Measurements from ENCODE around the gene HNF4A.
"Not testable (repeated sequence)": the region's sequence is repeated elsewhere in the genome, so short reads cannot be mapped to it uniquely, and the experiment has no call there.

The HNF4A gene

DNA sequence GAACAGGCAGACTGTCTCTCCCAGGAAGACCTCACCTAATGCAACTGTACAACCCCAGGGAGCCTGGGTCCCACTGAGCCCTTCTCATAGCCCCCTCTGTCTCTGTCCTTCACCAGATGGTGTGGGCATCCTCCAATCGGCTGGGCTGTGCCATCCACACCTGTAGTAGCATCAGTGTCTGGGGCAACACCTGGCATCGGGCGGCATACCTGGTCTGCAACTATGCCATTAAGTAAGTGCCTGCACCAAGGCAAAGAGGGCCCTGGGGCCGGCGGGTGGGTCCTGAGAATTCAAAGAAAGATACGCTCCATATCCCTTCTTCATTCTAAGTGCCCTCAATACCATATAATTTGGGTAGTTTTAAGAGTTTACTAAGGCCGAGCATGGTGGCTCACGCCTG, 10.4 kb upstream of the HNF4A start:
- DNase-seq (ENCODE audit: low read depth in 2 of 2) = no peak

DNA sequence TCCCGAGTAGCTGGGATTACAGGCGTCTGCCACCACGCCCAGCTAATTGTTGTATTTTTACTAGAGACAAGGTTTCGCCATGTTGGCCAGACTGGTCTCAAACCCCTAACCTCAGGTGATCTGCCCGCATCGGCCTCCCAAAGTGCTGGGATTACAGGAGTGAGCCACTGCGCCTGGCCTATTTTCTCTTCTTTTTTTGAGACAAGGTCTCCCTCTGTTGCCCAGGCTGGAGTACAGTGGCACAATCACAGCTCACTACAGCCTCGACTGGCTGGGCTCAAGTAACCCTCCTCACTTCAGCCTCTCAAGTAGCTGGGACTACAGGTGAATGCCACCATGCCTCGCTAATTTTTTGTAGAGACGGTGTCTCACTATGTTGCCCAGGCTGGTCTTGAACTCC, 9.6 kb upstream of the HNF4A start:
- not testable (repeated sequence) for DNase-seq (ENCODE audit: low read depth in 2 of 2)

DNA sequence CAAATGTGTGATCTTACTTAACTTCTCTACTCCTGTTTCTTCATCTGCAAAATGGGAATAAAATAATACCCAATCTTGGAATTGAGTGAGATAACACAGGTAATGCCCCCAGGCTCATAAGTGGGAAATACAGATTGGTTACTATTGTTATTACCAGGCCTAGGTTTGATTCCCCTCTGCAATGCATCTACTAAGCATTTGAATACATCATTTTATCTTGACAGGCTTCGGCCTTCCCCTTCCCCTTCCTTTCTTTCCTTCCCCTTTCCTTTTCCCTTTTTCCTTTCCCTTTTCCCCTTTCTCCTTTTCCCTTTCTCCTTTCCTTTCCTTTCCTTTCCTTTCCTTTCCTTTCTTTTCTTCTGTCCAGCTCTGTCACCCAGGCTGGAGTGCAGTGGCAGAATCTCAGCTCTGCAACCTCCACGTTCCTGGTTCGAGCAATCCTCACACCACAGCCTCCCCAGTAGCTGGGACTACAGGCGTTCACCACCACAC, 7.3 kb upstream of the HNF4A start:
- no peak for DNase-seq (ENCODE audit: low read depth in 2 of 2)

DNA sequence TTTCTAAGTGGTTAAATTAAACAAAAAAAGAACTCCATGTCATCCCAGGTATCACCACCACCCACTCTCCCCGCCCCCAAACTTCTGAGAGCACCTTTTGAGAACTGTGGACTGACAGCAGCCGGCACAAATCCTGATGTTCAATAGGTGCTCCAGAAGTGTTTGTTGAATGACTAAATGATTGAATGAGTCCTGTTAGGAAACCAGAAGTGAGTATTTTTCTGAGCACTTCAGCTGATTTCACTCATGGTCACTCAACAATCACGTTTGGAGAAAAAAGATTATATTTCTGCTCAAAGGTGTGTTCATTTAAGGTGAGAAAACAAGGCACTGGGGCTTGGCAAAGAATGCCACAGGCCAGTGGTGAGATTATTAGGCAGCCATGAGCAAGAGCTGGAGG, 6.2 kb upstream of the HNF4A start:
- DNase-seq (ENCODE audit: low read depth in 2 of 2) = no peak

DNA sequence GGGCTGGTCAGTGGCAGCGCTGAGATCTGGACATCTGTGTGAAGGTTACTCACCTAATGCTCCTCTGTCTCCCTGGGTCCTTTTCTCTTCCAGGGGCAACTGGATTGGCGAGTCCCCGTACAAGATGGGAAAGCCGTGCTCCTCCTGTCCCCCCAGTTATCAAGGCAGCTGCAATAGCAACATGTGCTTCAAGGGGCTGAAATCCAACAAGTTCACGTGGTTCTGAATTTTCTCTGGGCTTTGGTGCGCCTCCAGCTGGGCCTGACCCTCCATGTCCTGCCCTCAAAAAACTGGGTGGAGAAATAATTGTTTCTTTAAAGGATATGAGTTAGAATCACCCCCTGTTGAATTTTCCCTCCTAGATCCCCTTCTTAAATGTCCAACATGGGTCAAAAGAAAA, 4.9 kb upstream of the HNF4A start:
- DNase-seq (ENCODE audit: low read depth in 2 of 2) = no peak

DNA sequence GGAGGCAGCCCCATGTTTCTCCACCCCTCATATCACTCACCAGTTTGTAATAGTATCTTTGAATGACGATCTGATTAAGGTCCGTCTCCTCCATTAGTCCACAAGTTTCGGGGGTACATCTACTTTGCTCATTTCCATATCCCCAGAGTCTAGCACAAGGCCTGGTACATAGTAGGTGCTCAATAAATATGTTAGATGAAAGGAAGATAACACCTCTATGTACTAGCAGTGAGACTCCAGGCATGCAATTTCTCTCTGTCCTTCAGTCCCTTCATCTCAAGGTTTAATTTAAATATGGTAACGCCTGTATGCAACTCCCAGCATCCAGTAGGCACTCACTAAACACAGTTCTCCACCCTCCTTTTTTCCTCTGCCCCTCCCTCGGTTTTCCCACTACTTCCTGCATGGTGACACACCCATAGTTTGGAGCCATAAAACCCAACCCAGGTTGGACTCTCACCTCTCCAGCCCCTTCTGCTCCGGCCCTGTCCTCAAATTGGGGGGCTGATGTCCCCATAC, 461 bp upstream of the HNF4A start:
- DNase-seq (ENCODE audit: low read depth in 2 of 2) = no peak

DNA sequence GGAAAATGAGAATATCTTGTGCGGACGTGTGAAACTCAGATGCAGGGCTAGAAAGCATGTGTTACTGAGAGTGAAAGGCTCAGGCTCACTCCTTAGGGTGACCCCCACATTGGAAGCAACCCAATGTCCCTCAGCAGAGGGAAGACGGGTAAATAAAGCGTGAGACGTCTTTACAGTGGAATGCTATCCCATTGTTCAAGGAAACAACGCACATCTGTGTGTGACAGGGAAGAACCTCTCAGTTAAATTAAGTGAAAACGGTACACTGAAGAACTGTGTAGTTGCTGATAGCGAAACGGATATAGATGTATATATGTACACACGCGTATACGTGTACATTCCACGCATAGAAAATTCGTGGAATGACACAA, 839 bp downstream of the HNF4A start:
- no peak for DNase-seq (ENCODE audit: low read depth in 2 of 2)

DNA sequence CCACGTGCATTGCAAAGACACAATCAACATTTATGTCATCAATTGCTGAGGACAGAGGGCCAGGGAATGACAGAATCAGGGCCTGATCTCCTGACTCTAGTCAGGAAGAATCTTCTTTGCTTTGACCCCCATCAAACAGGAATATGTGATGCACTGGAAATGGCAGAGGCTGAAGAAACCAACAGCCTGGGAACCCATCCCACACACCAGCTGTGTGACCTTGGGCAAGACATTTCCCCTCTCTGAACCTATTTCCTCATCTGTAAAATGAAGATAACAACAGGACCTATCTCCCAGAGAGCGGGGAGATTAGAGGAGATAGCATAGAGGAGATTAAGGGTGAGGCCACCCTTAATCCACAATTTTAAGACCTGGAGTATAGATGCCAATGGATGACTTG, 1.5 kb downstream of the HNF4A start:
- no peak for DNase-seq (ENCODE audit: low read depth in 2 of 2)

DNA sequence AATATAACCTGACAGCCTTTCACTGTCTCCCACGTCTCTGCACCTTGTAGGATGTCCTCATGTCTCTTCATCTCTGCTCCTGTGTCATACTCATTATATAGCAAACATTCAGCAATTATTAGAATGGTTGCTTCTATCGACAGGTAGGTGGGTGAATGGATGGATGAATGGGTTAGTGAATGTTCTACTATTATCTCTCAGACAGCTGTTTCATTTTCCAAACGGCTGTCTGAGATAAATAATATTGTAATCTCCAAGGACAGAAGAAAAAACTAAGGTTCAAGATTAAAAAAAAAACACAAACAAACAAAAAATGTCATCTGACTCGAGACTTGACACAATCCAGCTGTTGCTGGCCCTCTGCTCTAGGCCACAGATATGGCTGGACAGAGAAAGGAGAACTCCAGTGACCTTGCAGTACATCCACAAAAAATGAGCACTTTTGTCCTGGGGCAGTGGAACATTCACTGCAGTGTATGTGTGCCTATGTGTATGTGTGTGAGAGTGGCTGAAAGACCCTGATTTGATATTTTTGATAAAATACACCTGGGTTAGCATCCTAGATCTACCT, 2.1 kb downstream of the HNF4A start:
- no peak for DNase-seq (ENCODE audit: low read depth in 2 of 2)

DNA sequence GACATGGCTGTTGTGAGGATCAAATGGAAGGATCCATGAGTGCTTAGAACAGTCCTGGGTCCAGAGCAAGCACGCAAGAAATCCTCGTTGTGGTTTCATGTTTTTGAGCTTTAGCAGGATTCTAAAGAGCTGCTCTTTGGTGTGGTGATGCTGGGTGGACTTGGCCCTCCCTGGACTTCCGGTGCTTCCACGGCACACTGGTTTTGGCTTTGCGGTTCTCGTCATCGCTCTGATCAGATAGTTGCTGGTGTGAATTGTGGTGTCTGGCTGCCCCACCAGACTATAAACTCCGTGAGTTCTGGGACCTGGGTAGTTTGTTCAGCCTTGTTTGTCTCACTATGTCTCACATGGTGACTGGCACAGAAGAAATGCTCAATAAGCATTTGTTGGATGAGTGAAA, 3.3 kb downstream of the HNF4A start:
- no peak for DNase-seq (ENCODE audit: low read depth in 2 of 2)

DNA sequence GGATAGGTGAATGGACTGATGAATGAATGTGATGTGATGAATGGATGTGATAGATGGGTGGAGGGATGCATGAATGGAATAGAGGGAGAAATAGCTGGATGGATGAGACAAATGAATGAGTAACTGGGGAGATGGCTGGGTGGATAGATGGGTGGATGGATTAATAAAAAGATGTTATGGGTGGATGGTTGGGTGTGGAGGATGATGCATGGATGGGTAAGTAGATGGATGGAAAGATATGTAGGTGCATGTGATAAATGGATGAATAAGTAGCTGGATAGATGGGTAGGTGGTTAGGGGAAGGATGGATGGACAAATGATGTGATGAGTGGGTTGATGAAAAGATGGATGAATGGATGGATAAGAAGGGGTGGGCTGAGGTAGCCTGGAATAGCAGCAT, 4.7 kb downstream of the HNF4A start:
- no peak for DNase-seq (ENCODE audit: low read depth in 2 of 2)

DNA sequence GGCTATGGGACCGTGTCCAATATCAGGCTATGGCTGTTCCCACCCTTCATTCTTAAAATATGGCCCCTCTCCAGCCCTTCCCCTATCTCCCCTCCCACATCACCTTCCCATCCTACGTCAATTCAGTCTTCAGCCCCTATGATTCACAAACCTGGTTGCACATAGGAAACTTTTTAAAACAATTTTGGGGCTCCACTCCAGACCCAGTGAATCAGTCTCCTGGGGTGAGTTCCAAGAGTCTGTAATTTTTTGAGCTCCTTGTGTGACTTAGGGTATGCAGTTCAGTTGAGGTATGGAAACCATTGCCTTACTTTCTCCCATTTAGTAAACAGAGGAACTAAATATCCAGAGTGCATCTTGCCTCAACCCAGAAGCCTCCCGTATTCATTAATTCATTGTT, 5.5 kb downstream of the HNF4A start:
- no peak for DNase-seq (ENCODE audit: low read depth in 2 of 2)

DNA sequence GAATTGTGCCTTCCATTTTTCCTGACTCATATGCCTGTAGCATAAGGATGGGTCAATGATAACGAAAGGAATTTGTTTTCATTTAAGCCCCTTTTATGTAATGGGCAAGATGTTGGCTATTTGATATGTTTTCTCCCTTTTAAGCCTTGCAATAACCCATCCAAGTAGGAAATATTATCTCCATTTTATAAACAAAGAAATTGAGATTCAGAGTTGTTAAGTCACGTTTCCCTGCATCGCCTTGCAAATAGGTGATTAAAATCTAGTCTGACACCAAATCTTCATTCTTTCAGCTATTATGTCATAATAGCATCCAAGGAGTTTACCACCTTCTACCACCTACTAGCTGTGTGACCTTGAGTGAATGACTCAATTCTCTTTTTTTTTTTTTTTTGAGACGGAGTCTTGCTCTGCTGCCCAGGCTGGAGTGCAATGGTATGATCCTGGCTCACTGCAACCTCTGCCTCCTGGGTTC, 7.0 kb downstream of the HNF4A start:
- no peak for DNase-seq (ENCODE audit: low read depth in 2 of 2)

DNA sequence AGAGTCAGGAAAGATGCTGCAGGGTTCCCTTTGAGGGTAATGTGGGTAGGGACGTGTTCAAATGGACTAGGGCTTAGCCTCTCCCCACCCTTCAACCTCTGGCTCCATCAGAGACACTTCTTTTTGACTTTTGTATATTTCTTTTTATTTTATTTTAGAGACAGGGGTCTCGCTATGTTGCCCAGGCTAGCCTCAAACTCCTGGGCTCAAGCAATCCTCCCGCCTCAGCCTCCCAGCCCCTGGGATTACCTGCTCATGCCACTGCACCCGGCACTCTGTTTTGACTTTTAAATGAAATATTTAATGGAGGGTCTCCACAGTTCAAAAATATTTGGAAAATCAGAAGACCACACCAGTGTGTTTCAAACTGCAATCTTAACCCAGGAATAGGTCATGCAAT, 8.6 kb downstream of the HNF4A start:
- DNase-seq (ENCODE audit: low read depth in 2 of 2) = no peak

DNA sequence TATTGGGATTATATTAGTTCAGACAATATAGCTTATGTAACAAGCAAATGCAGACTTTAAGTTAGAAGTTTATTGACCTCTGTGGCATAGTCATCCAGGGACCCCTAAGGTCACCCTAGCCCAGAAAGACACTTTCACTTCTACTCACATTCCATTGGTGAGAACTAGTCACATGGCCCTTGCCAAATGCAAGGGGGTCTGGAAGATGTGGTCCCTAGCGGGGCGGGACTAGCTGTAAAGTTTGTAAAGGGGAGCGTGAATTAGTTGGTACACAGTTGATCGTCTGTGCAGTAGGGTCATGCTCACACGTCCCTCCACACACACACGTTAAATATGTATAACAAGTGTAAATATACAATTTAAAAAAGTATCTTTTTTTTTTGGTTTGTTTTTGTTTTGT, 9.3 kb downstream of the HNF4A start:
- no peak for DNase-seq (ENCODE audit: low read depth in 2 of 2)

DNA sequence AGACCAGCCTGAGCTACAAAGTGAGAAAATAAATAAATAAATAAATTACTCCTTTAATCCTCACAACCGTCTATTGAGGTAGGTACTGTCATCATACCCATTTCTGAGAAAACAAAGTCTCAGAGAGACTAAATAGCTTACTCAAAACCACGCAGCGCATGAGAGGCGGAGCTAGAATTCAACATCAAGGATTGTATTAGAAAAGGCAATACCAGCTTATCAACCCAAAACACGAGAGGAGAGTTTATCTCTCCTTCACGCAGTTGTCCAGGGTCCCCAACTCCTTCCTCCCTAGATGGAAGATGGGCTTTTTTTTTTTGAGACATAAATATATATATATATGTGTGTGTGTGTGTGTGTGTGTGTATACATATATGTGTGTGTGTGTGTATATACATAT, 12.2 kb downstream of the HNF4A start:
- no peak for DNase-seq (ENCODE audit: low read depth in 2 of 2)

DNA sequence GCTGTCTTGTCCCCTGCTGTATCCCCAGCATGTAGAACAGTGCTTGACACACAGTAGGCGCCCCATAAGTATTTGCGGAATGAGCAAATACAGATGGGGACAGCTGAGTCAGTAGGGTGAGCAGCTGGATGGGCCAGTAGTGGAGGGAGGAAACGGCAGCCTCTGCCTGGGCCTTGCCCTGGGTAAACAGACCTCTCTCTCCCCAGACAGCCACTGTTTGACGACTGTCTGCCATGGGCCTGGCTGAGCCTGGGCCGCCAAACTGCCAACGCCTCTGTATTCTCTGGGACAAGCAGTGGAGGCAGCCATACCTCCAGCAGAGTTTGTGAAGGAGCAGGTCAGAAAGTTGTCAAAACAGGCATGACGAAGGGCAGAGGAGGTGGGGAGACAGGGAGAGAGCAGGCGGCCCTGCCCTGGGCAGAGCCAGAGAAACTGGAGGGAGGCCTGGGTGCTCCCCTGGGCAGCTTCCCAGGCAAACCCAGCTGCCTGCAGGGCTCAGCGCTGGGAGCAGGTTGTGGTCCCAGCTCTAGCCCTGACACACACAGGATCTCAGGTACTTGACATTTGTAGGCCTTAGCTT, 15.2 kb downstream of the HNF4A start:
- DNase-seq (ENCODE audit: low read depth in 2 of 2) = no peak

DNA sequence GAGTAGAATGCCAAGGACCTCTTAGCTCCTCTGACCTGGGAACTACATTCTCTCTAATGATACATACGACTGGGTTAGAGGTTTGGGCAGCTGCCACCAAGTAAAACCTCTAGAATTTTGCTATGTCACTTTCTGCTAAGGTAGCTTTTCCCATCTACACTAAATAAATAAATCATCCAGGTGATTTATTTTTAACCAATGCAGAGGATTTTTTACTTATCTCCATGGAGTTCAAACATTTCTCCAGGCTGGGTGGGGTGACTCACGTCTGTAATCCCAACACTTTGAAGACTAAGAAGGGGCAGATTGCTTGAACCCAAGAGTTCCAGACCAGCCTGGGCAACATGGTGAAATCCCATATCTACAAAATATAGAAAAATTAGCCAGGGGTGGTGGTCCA, 27.1 kb downstream of the HNF4A start:
- no peak for DNase-seq (ENCODE audit: low read depth in 2 of 2)

DNA sequence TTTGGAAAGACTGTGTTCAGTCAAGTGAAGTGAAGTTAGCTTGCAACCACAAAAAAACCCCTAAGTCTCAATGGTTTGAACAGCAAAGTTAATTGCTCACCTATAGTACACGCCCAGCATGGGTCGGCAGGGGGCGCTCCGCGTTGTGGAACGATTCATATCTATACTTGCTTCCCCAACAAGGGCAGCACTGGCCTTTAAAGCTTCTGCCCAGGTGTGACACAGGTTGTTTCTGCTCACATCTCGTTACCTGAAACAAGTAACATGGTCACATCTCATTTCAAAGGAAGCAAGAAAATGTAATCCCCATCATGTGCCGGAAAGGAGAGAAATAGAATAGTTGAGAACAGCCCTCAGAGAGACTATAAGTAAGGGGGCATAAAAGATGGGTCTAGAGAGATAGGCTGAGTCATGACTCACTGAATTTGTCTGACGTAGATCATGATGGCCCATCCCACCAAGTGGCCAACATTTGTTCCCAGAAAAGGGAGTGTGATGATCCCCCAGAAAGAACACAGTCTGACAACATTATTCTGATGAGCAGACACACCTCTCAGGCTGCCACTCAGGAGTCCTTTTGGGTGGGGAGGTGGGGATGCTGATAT, 29.0 kb downstream of the HNF4A start:
- DNase-seq (ENCODE audit: low read depth in 2 of 2) = peak; percentile 80 to 89

DNA sequence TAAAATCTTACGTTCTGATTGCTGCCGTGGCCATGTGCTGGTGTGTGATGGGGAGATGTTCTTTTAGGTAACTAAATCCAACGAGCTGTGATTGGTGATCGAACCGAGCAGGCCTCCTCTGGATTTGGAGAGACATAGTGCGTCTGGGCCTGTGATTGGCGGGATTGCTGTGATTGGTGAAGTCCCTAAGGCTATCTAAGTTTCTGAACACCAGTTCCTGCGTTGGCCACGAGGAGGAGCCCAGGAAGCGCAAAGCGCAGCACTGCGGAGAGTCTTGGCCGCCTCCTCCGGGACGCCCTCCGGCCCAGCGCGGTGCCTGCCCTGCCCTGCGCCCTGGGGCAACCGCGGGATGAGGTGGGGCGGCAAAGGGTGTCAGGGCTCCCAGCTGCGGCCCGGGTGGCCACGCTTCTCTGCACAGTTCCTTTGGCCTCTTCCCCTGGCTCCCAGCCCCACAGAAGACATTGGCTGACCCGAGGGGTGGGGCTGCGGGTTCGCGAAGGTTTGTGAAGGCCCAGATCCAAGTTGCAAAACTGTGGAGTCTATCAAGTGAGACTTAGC, 33.0 kb downstream of the HNF4A start:
- DNase-seq (ENCODE audit: low read depth in 2 of 2) = peak; percentile 50 to 61

DNA sequence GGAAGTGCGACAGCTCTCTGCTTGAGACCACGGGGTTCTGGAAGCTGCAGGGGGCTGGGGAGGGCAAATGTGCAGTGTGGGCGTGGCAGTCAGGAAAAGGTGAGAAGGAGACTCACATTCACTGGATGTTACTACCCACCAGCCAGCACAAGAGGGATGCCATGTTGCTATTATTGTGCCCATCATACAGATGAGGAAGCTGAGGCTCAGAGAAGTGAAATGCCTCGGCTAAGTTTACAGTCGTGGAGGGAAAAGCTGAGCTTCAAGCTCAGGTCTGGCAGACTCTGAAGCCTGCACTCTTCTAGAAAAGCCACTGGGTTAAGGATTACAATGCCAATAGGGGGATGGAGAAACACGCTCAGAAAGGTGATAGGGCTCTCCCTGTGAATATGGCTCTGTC, 34.4 kb downstream of the HNF4A start:
- DNase-seq (ENCODE audit: low read depth in 2 of 2) = no peak

DNA sequence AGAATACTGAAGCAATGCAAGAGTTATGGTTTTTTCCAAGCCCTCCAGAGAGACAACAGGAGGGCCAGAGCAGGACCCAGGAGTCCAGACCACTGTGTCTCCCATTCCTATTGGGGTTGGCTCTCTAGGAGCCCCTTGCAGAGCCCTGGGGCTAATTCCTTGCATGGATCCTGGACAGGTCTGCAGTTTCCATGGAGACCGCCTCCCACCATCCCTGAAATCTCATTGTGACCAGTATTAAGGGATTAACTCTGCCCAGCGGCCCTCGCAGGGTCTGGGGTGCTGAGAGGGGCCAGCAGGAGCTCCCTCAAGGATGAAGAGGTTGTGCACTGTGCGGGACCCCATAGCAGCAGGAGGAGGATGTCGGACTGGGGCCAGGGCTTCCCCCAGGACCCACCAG, 34.8 kb downstream of the HNF4A start:
- DNase-seq (ENCODE audit: low read depth in 2 of 2) = no peak
